Keratinocyte (primary cell): Measurements from ENCODE around the gene TMOD3. TPM values are rescaled to one million over a fixed set of nuclear protein-coding genes. Genes with fewer than 3 reads are reported as not detected.

Source experiments
- DNase-seq: peaks from one replicate; pipeline ENCODE4 v3.0.0-alpha.2; 2011; ENCODE audit warnings: low read depth, missing footprints, low spot score
- FAIRE-seq: peaks from 2 replicates; lab custom pipeline; 2011; peaks lifted over from hg19 to GRCh38; lab: Jason Lieb, UNC
- H2AFZ ChIP-seq: 2 replicates; pipeline ENCODE4 v1.6.0; 2012; ENCODE audit warnings: low read length, control low read depth, inconsistent platforms; ENCODE audit not compliant: control insufficient read depth
- H3K27ac ChIP-seq: 2 replicates; pipeline ENCODE4 v1.5.1; 2011; ENCODE audit warnings: low read length; ENCODE audit not compliant: control insufficient read depth, insufficient read depth
- H3K27me3 ChIP-seq: 3 replicates; pipeline ENCODE4 v1.6.0; 2011; ENCODE audit warnings: low read length; ENCODE audit not compliant: control insufficient read depth, insufficient read depth; ENCODE audit errors: extremely low read depth
- H3K36me3 ChIP-seq, 2 experiments: 2 replicates in 1 of 2; 3 replicates in 1 of 2; pipeline ENCODE4 v1.5.1; 2011; ENCODE audit warnings: low read length in 2 of 2, mild to moderate bottlenecking in 1 of 2; ENCODE audit not compliant: control insufficient read depth in 2 of 2, insufficient read depth in 2 of 2; ENCODE audit errors: extremely low read depth in 1 of 2
- H3K4me1 ChIP-seq: 3 replicates; pipeline ENCODE4 v1.5.1; 2011; ENCODE audit warnings: low read length; ENCODE audit not compliant: control insufficient read depth, insufficient read depth; ENCODE audit errors: extremely low read depth
- H3K4me2 ChIP-seq: 3 replicates; pipeline ENCODE4 v1.6.0; 2011; ENCODE audit warnings: low read depth, low read length; ENCODE audit not compliant: control insufficient read depth, insufficient read depth; ENCODE audit errors: extremely low read depth
- H3K4me3 ChIP-seq, 3 experiments: fragments of 200-600 bp in 1 of 3; sonication (generic) in 1 of 3; 2 replicates in 2 of 3; 3 replicates in 1 of 3; pipeline ENCODE4 v1.5.1; 2011 to 2016; ENCODE audit warnings: low read length in 3 of 3, mild to moderate bottlenecking in 3 of 3, control low read depth in 2 of 3, inconsistent platforms in 1 of 3, low read depth in 1 of 3, mixed read lengths in 1 of 3, mixed run types in 1 of 3, moderate library complexity in 1 of 3; ENCODE audit not compliant: control insufficient read depth in 2 of 3, insufficient read depth in 2 of 3; ENCODE audit errors: extremely low read depth in 1 of 3
- H3K79me2 ChIP-seq: 2 replicates; pipeline ENCODE4 v1.6.0; 2012; ENCODE audit warnings: low read length; ENCODE audit not compliant: control insufficient read depth, insufficient read depth
- H3K9ac ChIP-seq: 3 replicates; pipeline ENCODE4 v1.6.0; 2011; ENCODE audit warnings: low read length; ENCODE audit not compliant: control insufficient read depth, insufficient read depth; ENCODE audit errors: extremely low read depth
- H3K9me1 ChIP-seq: 3 replicates; pipeline ENCODE4 v1.6.0; 2011; ENCODE audit warnings: low read length; ENCODE audit not compliant: control insufficient read depth, insufficient read depth; ENCODE audit errors: extremely low read depth
- H3K9me3 ChIP-seq: 2 replicates; pipeline ENCODE4 v1.5.1; 2012; ENCODE audit warnings: low read depth, low read length; ENCODE audit not compliant: control insufficient read depth
- H4K20me1 ChIP-seq: 3 replicates; pipeline ENCODE4 v1.6.0; 2011; ENCODE audit warnings: low read length; ENCODE audit not compliant: control insufficient read depth, insufficient read depth; ENCODE audit errors: extremely low read depth
- CTCF ChIP-seq, 3 experiments: IDR thresholded peaks in 1 of 3; conservative IDR thresholded peaks in 1 of 3; optimal IDR thresholded peaks in 1 of 3; 2 replicates in 2 of 3; 3 replicates in 1 of 3; pipeline versions ENCODE3 to v1.5.1; 2011; ENCODE audit warnings: low read length in 3 of 3, mild to moderate bottlenecking in 3 of 3, moderate library complexity in 2 of 3, control low read depth in 1 of 3, inconsistent platforms in 1 of 3; ENCODE audit not compliant: insufficient read depth in 2 of 3; ENCODE audit errors: extremely low read depth in 1 of 3
- EZH2 ChIP-seq: IDR thresholded peaks from one replicate; pipeline ENCODE4 v1.6.1; 2012; ENCODE audit warnings: inconsistent platforms, mild to moderate bottlenecking, low read length, moderate library complexity
- dilution Hi-C: fragments of 300-500 bp; cut with MboI; formaldehyde crosslinking; loops from one replicate; pipeline ENCODE4 v1.7.0; 2020; ENCODE audit warnings: low sequenced_read_pairs; ENCODE audit not compliant: extremely low pct_ligation_motif_present
- polyA plus RNA-seq, 5 experiments: library from polyadenylated mRNA; depleted of rRNA in 3 of 5; stranded (reverse) in 3 of 5; stranded (forward) in 1 of 5; unstranded in 1 of 5; fragments of >200 nt; gene quantifications; 1 replicate in 1 of 5; 2 replicates in 3 of 5; 3 replicates in 1 of 5; pipeline versions ENCODE4 v1.2.1 to v1.2.3, GENCODE V29; 2011 to 2012; ENCODE audit warnings: missing spikeins in 2 of 5, low read depth in 1 of 5, low replicate concordance in 1 of 5

Gene TMOD3
- polyA plus RNA-seq, 1 donor (not counting 4 experiments of a cell fraction or from before 2014, with no cell fraction given), result 100 TPM

- peak overlapping the region; percentile 39 for H2AFZ ChIP-seq
- peaks cover 2 to 3% of the 10 kb centered on the region in 2 experiments for H3K36me3 ChIP-seq
- TF ChIP-seq CTCF (optimal IDR thresholded peaks at IDR 0.05 in 1 of 3, IDR thresholded peaks at IDR 0.05 in 1 of 3, conservative IDR thresholded peaks at IDR 0.05 in 1 of 3; ENCODE audit: extremely low read depth in 1 of 3, insufficient read depth in 2 of 3, low read length in 3 of 3), result no peak
- no peak for TF ChIP-seq EZH2
- FAIRE-seq, result peak; percentile 93
- H3K4me3 ChIP-seq, result peak overlapping the region; percentile 68 to 95 (median 94)
- peaks cover 47% of the 10 kb centered on the region for H3K4me1 ChIP-seq
- H3K9me3 ChIP-seq, result no peaks in the 10 kb centered on the region
- peak overlapping the region; percentile 84 for H3K4me2 ChIP-seq
- H3K27me3 ChIP-seq, result no peaks in the 10 kb centered on the region
- dilution Hi-C loops, result no loop called here
- peaks cover 43% of the 10 kb centered on the region for H3K79me2 ChIP-seq
- H3K9me1 ChIP-seq, result no peaks in the 10 kb centered on the region
- peak overlapping the region; percentile 98 for H3K27ac ChIP-seq
- H4K20me1 ChIP-seq, result peaks cover 10% of the 10 kb centered on the region
- DNase-seq, result peak; percentile 73
- peak overlapping the region; percentile 94 for H3K9ac ChIP-seq
These were observed 655 bp upstream of the TMOD3 start for GRCh38 chr15:51828621-51829375.

- Histone ChIP-seq H3K9me1 (no peaks in the 10 kb centered on the region), H3K36me3 (peaks cover 3 to 4% of the 10 kb centered on the region in 2 experiments), H3K27ac (peak overlapping the region; percentile 98), H3K9ac (peak overlapping the region; percentile 94), H3K27me3 (no peaks in the 10 kb centered on the region), H3K4me2 (peak overlapping the region; percentile 87), H2AFZ (no peak overlapping the region), H3K4me3 (peak overlapping the region; percentile 68 to 95 (median 94)), H3K9me3 (no peaks in the 10 kb centered on the region), H4K20me1 (peaks cover 16% of the 10 kb centered on the region), H3K79me2 (peaks cover 58% of the 10 kb centered on the region), H3K4me1 (peaks cover 55% of the 10 kb centered on the region)
- TF ChIP-seq CTCF (optimal IDR thresholded peaks at IDR 0.05 in 1 of 3, IDR thresholded peaks at IDR 0.05 in 1 of 3, conservative IDR thresholded peaks at IDR 0.05 in 1 of 3; ENCODE audit: extremely low read depth in 1 of 3, insufficient read depth in 2 of 3, low read length in 3 of 3) (no peak), EZH2 (no peak)
- DNase-seq, result no peak
- no peak for FAIRE-seq
- dilution Hi-C loops, result no loop called here
These were observed 888 bp downstream of the TMOD3 start for GRCh38 chr15:51830276-51830806.
